GM18951 (cell line): ENCODE results near the gene AHRR.

Source experiments
- POLR2A ChIP-seq: IDR thresholded peaks from 4 replicates; pipeline ENCODE4 v1.6.1; 2011; ENCODE audit warnings: mild to moderate bottlenecking; ENCODE audit not compliant: insufficient read length, insufficient read depth; ENCODE audit errors: extremely low read depth
- in situ Hi-C: fragments of 300-500 bp; cut with MboI; formaldehyde crosslinking; loops from one replicate; pipeline ENCODE4 v1.12.0; 2022; ENCODE audit warnings: low sequenced_read_pairs, mixed read lengths, inconsistent platforms; ENCODE audit not compliant: unreplicated experiment

Gene AHRR

GRCh38 chr5:420632-421286 is 99.2 kb downstream of the AHRR start:
- TF ChIP-seq POLR2A: no peak
- in situ Hi-C loops: no loop called here

- in situ Hi-C loops: no loop called here
- TF ChIP-seq POLR2A: no peak
Measured at GRCh38 chr5:421287-421880, 99.9 kb downstream of the AHRR start.

- in situ Hi-C loops: no loop called here
- TF ChIP-seq POLR2A: no peak
Measured at GRCh38 chr5:421901-422300, 100.4 kb downstream of the AHRR start.

- in situ Hi-C loops: no loop called here
- TF ChIP-seq POLR2A: no peak
Measured at GRCh38 chr5:422323-423232, 101.1 kb downstream of the AHRR start.

DNA sequence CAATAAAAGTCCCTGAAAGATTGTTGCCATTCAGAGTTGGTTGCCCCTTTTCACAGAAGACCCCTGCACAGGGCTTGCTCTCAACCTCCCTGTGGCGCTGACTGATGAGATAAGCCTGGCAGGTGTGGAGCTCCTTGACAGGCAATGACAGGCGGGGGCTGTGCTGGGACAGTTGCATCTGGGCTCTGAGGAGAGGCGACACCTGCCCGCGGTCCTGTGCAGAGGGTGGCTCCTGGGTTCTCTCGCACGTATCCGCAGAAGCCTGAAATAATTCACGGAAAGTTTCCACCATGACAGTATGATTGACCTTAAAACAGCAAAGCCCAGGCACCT is 101.7 kb downstream of the AHRR start:
- TF ChIP-seq POLR2A: no peak
- in situ Hi-C loops: no loop called here

DNA sequence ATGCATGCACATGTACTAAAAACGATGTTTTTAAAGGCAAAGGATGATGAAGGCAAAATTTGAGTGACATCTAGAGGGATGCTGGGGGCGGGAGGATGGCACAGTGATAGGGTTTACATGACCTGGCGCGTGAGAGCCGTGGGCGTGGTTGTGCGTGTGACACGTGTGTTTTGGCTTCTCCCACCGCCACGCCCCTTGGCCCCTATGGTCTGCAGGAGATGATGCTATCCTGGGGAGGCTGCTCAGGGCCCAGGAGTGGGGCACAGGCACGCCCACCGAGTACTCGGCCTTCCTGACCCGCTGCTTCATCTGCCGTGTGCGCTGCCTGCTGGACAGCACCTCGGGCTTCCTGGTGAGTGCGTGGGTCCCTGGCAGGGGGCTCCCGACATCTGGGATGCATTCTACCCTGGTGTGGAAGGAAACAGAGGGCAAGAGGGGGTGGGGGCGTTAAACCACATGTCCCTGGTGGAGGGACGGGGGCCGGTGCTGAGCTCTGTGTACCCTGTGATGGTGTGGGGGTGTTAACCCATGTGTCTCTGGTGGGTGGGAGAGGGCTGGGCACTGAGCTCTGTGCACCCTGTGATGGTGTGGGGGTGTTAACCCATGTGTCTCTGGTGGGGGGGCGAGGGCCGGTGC is 102.2 kb downstream of the AHRR start:
- TF ChIP-seq POLR2A: peak; percentile 6
- in situ Hi-C loops: no loop called here

DNA sequence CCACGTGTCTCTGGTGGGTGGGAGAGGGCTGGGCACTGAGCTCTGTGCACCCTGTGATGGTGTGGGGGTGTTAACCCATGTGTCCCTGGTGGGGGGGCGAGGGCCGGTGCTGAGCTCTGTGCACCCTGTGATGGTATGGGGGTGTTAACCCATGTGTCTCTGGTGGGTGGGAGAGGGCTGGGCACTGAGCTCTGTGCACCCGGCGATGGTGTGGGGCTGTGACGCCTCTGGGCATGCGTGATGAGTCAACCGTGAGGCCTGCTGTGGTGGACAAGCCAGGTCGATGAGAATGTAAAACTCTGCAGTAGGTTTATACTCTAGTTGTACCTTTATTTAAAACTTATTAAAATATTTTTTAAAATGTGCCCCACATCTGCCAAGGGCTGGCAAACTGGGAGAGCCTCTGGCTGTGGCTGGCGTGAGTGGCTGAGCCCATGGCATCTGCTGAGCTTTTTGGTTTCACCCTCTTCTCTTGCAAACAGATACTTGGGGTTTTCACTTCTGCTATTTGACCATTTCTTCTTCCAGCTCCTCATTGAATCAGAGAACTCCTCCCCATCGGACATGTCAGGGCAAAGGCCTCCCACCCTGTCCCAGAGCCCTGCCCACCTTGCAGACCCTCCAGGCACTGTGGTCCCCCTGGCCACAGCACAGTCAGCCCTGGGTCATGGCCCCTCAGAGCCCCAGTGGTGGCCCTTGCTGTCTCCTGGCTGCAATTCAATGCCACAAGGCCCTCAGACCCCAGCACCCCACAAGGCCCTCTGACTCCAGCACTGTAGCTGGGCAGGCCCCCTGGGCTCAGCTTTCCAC is 103.0 kb downstream of the AHRR start:
- peak; percentile 49 for TF ChIP-seq POLR2A
- in situ Hi-C loops: no loop called here

DNA sequence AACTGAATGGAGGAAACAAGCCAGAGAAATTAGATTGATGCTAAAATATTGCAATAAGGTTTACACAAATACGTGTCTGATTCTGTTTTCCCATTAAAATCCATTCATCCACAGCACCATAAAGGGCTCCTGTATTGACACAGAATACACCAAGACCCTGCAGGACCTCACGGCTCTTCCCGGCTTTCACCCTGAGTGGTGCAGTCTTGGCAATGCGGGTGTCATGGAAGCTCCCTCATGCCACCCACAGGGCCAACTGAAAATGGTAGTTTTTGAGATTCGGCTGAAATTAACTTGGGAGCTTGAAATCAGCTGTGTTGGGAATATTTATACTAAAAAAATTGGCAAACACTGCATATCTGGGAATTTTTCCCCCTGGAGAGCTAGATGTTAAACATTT is 104.2 kb downstream of the AHRR start:
- in situ Hi-C loops: no loop called here
- TF ChIP-seq POLR2A: no peak

DNA sequence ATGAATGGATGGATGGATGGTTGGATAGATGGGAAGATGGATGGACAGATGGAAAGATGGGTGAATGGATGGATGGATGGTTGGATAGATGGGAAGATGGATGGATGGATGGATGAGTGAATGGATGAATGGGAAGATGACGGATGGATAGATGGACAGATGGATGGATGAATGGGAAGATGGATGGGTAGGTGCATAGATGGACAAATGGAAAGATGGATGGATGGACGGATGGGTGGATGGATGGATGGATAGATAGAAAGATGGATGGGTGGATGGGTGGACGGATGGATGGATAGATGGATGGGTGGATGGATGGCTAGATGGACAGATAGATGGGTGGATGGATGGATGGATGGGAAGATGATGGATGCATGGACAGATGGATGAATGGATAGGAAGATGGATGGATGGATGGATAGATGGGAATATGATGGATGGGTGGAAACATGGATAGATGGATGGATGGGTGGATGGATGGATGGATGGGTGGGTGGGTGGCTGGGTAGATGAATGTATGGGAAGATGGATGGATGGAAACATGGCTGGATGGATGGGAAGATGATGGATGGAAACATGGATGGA is 105.0 kb downstream of the AHRR start:
- in situ Hi-C loops: no loop called here
- no peak for TF ChIP-seq POLR2A

DNA sequence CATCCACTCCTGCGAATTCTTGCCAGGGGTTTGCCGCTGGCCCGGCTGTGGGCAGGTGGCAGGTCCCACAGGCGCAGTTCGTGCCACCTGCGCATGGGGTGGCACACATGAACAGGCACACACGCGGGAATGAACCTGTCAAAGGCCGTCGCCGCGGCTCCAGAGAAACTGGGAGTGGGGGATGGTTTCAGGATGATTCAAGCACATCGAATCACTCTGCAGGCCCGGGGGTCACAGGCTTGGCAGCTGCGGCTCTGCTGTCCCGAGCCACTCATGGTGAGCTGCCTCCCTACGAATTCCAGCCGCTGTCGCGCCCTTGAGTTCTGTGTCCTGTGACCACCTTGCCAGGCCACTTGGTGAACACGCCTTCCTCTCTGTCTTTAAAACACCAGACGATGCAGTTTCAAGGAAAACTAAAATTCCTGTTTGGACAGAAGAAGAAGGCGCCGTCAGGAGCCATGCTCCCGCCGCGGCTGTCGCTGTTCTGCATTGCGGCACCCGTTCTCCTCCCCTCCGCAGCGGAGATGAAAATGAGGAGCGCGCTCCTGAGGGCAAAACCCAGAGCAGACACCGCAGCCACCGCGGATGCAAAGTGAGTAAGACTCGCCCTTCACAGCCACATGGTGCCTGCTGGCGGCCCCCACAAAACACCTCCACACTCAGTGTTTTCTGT is 106.0 kb downstream of the AHRR start:
- in situ Hi-C loops: no loop called here
- TF ChIP-seq POLR2A: no peak

- in situ Hi-C loops: no loop called here
- TF ChIP-seq POLR2A: no peak
Measured at GRCh38 chr5:428219-428618, 106.7 kb downstream of the AHRR start.
